Stimulated activated CD4-positive, alpha-beta T cell treated with anti-CD3 and anti-CD28 coated beads, Interleukin-15, amount 100 ng/mL, for 48 hours (primary cell): Measurements from ENCODE around the gene SPATA17.

ENCODE experiments used
- DNase-seq, 2 donors: peaks; one replicate each; pipeline ENCODE4 v3.0.0-alpha.2; 2020; ENCODE audit warnings: low read depth in 2 of 2

SPATA17 gene

DNA sequence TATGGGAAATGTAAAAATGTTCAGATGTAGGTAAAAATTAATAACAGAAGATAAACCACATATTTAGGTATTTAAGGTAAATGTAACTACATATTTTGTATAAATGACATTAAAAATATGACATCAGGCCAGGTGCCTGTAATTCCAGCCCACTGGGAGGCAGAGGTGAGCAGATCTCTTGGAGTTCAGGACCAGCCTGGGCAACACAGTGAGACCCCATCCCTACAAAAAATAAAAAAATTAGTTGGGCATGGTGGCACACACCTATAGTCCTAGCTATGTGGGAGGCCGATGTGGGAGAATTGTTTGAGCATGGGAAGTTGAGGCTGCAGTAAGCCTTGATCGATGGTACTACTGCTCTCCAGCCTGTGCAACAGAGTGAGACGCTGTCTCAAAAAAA lies 216.5 kb downstream of the SPATA17 start:
- no peak for DNase-seq

DNA sequence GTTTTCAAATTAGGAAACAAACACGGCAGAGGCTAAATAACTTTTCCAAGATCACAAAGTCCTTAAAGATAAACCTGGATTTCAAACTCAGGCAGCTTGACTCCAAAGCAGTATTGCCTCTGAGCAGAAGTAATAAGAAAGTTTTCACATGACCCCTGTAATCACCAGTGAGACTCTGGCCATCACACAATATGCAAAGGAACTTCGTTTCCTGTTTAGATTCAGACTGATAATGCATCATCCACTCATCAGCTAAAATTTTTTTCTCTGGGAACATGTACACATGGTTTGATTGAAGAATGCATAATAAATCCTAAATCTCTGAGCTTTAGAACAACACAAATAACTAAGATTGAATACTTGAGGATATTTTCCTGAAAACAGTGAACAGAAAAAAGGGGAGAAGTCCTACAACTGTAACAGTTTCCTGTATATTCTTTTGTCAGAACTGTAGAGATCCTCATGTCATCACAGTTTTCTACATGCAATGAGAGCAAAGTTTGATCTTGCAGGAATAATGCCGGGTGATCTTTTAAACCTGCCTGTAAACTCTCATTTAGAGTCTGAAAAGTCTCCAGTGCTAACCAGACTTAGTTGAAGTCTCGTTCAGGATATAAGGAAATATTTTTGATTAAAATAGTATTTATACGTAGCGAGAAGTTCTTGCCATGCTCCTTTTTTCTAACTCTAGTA lies 225.3 kb downstream of the SPATA17 start:
- DNase-seq: no peak

GRCh38 chr1:217857061-217857460 lies 225.9 kb downstream of the SPATA17 start:
- no peak for DNase-seq

DNA sequence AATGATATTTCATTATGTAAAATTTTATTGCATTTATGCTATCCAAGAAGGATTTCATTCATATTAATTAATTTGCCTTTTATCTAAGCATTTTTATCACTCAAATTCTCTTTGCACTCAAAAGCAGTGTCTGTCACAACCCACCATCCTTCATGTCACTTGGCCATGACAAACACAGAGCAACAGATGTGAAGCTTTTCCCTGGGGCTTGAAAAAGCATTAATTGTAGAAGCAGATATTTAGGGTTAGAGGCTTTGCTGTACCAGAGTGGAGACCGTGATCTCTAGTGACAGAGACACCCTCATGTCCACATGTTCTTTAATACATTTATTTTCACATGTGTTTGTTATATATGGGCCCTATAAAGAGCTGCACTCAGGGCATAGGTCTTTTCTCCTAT lies 230.5 kb downstream of the SPATA17 start:
- DNase-seq: no peak

- DNase-seq: no peak
These were observed 236.4 kb downstream of the SPATA17 start for GRCh38 chr1:217867446-217867995.

GRCh38 chr1:217871955-217872354 lies 240.8 kb downstream of the SPATA17 start:
- DNase-seq: no peak

DNA sequence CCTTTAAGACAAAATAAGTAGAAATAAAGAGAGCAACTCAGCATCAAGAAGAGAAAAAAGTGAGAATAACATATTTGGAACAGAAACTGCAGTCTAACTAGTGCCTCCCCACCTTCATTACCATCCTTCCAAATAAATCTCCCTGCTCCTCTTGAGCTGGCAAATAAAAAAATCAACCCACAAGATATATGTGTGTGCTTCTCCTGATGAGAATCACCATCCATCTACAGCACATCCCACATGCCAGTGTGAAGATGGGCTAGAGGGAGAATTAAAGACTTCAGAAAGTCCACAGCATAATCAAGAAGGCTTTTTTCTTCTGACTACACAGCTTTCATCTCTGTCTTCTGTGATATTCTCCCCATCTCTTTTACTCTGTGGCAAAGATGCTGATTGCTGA lies 244.1 kb downstream of the SPATA17 start:
- no peak for DNase-seq

DNA sequence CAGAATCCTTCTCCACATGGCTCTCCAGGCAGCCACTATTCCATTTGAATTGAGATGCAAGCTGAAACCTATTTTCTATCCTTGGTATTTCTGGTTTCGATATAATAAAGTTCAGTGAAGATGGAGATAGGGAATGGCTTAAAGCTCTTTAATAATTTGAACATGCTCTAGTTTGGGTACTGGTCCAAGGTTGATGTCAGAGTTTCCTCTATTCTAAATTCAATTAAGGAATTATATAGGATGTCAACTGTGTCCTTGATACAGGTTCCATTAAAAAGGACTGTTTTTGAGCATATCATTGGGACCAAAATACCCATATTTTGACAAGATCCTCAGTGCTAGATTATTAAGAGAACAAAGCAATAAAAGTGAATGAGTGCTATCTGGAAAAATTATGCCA lies 245.3 kb downstream of the SPATA17 start:
- DNase-seq: no peak

GRCh38 chr1:217876896-217877295 lies 245.8 kb downstream of the SPATA17 start:
- no peak for DNase-seq

- no peak for DNase-seq
These were observed 250.0 kb downstream of the SPATA17 start for GRCh38 chr1:217881131-217881543.

GRCh38 chr1:217881607-217882332 lies 250.6 kb downstream of the SPATA17 start:
- no peak for DNase-seq

GRCh38 chr1:217885181-217885580 lies 254.0 kb downstream of the SPATA17 start:
- DNase-seq: no peak

DNA sequence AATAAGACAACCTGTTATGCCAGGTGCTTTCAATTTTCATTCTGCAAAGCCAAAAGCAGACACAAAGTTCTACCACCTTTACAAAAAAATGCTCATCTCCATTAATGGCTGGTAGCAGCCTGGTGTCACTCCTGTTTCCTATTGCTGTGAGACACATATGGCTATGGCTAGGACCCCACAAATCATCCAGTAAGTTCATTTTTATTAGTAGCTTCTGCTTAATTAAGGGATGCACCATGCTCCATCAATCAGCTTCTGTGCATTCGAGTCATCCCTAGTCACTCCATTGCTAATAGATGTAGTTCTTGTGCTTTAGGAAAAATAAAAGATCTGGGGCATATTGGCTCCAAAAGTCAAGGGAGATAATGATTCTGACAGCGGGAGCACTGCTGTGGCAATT lies 257.2 kb downstream of the SPATA17 start:
- DNase-seq: no peak

GRCh38 chr1:217889401-217889800 lies 258.3 kb downstream of the SPATA17 start:
- no peak for DNase-seq

DNA sequence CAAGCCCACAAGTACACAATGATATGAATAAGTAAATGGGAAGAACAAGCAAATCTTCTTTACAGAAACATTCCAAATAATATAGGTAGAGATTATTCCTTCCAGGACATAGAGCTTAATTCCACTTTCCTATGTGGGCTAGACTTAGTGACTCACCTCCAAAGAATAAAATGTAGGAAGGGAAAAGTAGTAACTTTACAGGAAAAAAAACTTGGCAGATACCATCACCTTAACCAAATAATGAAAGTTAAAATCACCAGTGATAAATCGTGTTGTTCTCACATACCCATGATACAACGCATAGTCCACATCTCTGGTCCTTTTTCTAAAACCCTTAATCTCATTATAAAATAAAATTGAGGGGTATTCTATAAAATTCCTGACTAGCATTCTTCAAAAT lies 260.8 kb downstream of the SPATA17 start:
- DNase-seq: no peak

GRCh38 chr1:217892750-217893149 lies 261.6 kb downstream of the SPATA17 start:
- DNase-seq: no peak

GRCh38 chr1:217895841-217896240 lies 264.7 kb downstream of the SPATA17 start:
- DNase-seq: no peak

GRCh38 chr1:217896490-217896889 lies 265.3 kb downstream of the SPATA17 start:
- DNase-seq: no peak

DNA sequence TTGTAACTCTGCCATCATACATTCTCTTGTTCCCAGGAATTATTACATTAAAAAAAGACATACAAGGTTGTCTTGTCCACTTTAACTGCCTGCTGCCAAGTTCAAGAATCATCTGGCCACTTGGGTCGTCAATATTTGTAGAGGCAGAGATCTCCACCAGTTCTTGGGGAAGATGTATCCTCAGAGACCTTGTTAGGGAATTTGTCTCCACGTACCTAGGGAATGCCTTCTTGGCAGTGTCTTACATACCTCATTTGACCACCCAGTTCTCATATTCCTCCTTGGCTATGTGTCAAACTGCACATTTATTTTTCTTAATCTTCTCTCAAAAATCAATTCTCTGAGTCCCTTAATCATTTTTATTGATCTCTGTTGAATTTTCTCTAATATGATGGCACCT lies 266.0 kb downstream of the SPATA17 start:
- DNase-seq: no peak

DNA sequence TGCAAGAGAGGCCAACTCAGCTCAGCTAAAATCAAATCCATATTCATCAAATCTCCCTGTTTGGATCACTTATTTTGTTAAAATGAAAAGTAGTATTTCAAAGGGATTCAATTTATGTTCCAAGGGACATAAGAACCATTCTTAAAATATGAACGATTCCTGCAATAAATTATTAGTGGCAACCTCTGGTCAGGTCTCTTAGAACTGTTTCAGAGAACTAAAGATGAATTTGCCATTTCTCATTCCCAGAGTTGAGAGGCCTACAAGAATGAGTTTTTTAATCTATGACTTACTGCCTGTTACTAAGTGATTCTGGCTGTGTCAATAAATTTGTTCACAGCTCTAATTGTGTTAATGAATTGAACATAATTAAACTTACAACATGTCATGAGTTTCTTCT lies 268.5 kb downstream of the SPATA17 start:
- no peak for DNase-seq

- DNase-seq: no peak
These were observed 276.4 kb downstream of the SPATA17 start for GRCh38 chr1:217907504-217907903.

DNA sequence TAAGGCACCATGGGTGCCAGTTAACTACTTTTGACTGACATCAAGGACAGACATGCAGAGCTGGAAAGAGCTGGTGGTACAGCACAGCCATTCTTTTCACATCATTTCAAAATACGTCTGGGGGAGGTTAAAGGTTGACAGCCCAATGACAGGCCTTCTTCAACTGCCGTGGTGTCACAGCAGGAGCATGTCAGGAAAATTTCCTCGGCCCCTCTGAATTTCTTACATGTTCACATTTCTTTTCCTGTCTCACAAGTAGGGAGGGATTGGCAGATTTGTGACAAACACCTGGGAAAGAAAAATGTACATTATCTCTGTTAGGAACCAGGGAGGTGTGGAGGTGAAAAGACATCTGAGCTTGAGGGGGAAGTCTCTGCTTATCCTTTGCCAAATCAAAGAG lies 279.1 kb downstream of the SPATA17 start:
- no peak for DNase-seq

DNA sequence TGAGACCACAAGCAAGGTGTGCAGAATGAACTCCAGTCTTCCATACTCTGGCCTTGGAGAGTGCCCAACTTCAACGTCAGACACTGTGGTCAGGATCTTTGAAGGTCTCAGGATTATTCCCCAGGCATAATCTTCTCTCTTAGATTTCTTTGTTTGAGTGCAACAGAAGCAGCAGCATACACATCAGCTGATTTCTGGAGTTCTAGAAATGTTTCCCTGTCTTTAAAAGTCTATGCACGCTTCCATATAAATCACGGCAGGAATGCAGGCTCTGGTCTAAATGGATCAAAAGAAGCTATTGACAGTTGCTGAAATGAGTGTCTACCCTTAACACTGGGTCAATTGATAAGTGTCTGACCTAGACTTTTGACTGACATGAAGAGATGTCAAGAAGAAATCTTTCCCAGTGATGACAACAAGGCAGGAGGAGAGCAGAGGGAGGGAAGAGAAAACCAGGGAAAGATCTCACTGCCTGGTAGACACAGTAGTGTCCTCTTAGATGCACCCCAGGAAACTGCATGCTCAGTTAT lies 279.7 kb downstream of the SPATA17 start:
- no peak for DNase-seq
